Measurements from ENCODE around the gene PPTC7.
A peak's percentile ranks its signal among the peaks of the same experiment; 100 is the strongest.
"Not testable (repeated sequence)": the region's sequence is repeated elsewhere in the genome, so short reads cannot be mapped to it uniquely, and the experiment has no call there.

The PPTC7 gene

DNA sequence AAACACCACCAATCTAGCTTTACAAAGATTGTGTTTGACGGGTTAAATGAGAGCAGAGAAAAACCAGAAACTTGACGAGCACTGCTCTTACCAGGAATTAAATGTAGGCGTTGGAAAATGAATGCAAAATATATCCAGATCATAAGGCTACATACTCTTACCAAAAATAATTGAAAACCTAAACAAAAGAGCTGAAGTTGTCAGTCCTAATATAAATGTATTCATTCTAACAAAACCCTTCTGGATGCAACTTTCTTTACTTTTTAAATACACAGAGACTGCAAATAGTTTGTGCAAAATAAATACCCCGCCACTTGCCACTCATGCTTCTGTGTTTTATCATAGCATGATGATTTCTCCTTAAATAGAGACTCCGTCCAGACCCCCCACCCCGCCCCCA, 48.3 kb downstream of the PPTC7 start:
- TF ChIP-seq, protein P1, sequence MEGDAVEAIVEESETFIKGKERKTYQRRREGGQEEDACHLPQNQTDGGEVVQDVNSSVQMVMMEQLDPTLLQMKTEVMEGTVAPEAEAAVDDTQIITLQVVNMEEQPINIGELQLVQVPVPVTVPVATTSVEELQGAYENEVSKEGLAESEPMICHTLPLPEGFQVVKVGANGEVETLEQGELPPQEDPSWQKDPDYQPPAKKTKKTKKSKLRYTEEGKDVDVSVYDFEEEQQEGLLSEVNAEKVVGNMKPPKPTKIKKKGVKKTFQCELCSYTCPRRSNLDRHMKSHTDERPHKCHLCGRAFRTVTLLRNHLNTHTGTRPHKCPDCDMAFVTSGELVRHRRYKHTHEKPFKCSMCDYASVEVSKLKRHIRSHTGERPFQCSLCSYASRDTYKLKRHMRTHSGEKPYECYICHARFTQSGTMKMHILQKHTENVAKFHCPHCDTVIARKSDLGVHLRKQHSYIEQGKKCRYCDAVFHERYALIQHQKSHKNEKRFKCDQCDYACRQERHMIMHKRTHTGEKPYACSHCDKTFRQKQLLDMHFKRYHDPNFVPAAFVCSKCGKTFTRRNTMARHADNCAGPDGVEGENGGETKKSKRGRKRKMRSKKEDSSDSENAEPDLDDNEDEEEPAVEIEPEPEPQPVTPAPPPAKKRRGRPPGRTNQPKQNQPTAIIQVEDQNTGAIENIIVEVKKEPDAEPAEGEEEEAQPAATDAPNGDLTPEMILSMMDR (IDR thresholded peaks at IDR 0.05; ENCODE audit: extremely low read depth, insufficient read depth, missing control alignments) = no peak
- in situ Hi-C loops (cut with MboI; ENCODE audit: low pct_unique_long_range_greater_than_20kb, low sequenced_read_pairs, unreplicated experiment) = no loop called here
- no peak for DNase-seq (ENCODE audit: low spot score)

DNA sequence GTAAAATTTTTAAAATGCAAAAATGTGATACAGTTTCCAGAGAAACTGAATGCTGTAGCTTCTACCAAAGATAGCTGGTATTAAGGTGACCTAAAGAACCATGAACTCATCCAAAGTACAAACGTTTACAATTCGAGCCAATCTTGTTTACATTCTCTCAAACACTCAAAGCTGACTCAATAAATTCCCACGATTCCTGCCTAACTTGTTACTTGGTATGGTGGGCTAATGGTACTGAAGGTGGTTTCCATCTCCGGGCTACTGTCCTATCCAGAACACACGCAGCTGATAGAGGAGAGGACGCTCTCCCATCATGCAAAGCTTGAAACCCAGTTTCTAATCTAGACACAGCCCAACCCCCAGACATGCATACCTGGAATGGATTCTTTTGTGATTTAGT, 49.5 kb downstream of the PPTC7 start:
- in situ Hi-C loops (cut with MboI; ENCODE audit: low pct_unique_long_range_greater_than_20kb, low sequenced_read_pairs, unreplicated experiment) = no loop called here
- no peak for DNase-seq (ENCODE audit: low spot score)
- TF ChIP-seq, protein P1 (IDR thresholded peaks at IDR 0.05; ENCODE audit: extremely low read depth, insufficient read depth, missing control alignments) = no peak

DNA sequence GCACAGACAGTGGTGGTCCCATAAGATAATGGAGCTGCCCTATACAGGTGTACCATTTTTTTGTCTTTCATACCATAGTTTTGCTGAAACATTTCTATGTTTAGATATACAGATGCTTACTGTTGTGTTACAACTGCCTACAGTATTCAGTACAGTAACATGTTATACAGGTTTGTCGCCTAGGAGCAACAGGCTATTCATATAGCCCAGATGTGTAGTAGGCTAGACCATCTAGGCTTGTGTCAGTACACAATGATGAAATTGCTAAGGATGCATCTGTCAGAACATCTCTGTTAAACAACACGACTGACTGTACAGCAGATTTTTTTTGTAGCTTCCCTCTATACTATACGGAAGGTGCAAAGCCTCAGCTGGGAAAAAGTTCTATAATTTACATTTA, 50.5 kb downstream of the PPTC7 start:
- in situ Hi-C loops (cut with MboI; ENCODE audit: low pct_unique_long_range_greater_than_20kb, low sequenced_read_pairs, unreplicated experiment) = no loop called here
- DNase-seq (ENCODE audit: low spot score) = no peak
- TF ChIP-seq, protein P1 (IDR thresholded peaks at IDR 0.05; ENCODE audit: extremely low read depth, insufficient read depth, missing control alignments) = no peak

DNA sequence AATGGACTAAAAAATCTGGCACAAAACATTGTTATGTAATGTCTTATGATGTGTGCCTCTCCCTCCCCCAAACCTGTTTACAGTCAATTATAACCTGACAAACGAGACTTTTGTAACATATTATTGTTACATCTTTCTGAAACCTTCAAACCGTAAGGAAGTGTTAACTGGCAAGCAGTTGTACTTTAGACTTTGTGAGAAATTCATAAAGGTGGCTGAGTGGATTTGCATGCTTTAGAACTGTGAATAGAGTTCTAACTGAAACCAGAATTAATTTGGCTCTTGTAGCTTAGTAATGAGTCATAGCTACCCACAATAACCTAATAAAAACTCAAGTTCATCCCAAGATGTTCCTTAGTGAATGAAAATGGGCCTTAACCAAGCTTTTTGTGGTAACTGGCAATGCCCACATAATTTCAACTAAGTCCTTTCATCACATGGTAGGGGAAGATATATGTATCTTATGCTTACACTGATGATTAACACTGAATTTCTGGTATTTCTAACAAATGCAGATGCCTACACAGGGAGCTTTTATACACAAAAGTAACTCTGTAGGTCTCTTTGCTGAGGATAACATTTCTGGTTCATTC, 51.3 kb downstream of the PPTC7 start:
- TF ChIP-seq, protein P1 (IDR thresholded peaks at IDR 0.05; ENCODE audit: extremely low read depth, insufficient read depth, missing control alignments) = no peak
- in situ Hi-C loops (cut with MboI; ENCODE audit: low pct_unique_long_range_greater_than_20kb, low sequenced_read_pairs, unreplicated experiment) = no loop called here
- peak; percentile 66 for DNase-seq (ENCODE audit: low spot score)

DNA sequence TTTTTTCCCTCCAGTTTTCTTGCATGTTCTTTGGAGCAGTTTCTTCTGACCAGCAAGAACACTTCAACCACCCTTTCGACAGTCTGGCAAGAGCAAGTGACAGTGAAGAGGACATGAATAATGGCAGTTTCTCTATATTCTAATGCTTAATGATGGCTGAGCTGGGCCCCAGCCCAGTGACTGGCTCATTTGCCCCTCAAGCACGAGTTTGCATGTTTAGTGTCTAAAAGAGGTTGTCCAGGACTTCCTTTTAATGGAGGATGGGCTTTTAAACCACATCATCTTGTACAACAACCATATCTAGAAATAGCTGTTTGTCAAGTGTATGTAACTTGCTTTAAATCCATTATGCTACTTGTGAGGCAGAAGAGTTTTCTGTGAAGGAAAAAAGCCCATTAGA, 52.6 kb downstream of the PPTC7 start:
- TF ChIP-seq, protein P1 (IDR thresholded peaks at IDR 0.05; ENCODE audit: extremely low read depth, insufficient read depth, missing control alignments) = no peak
- peak; percentile 24 for DNase-seq (ENCODE audit: low spot score)
- in situ Hi-C loops (cut with MboI; ENCODE audit: low pct_unique_long_range_greater_than_20kb, low sequenced_read_pairs, unreplicated experiment) = no loop called here

DNA sequence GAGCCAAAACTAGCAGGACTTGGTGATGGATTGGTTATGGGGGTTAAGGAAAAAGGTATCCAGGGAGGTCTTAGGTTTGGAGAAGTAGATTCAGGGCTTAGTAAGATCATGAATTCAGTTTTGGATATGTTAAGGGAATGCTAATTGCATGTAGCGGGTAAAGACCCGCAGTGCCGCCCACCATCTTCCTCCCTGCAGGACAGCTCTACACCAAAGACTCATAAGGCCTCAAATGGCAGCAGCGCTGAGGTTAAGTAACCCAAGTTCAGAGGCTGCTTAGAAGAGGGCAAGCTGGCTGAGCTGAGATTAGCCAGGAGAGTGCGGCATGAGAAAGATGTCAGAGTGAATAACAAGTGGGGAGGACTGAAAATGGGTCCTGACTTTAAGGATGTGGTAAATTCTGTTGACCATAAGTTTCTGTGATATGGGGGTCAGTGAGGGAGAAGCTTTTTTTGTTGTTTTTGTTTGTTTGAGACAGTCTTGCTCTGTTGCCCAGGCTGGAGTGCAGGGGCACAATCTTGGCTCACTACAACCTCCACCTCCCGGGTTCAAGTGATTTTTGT, 54.8 kb downstream of the PPTC7 start:
- TF ChIP-seq, protein P1 (IDR thresholded peaks at IDR 0.05; ENCODE audit: extremely low read depth, insufficient read depth, missing control alignments) = no peak
- peak; percentile 23 for DNase-seq (ENCODE audit: low spot score)
- in situ Hi-C loops (cut with MboI; ENCODE audit: low pct_unique_long_range_greater_than_20kb, low sequenced_read_pairs, unreplicated experiment) = no loop called here

DNA sequence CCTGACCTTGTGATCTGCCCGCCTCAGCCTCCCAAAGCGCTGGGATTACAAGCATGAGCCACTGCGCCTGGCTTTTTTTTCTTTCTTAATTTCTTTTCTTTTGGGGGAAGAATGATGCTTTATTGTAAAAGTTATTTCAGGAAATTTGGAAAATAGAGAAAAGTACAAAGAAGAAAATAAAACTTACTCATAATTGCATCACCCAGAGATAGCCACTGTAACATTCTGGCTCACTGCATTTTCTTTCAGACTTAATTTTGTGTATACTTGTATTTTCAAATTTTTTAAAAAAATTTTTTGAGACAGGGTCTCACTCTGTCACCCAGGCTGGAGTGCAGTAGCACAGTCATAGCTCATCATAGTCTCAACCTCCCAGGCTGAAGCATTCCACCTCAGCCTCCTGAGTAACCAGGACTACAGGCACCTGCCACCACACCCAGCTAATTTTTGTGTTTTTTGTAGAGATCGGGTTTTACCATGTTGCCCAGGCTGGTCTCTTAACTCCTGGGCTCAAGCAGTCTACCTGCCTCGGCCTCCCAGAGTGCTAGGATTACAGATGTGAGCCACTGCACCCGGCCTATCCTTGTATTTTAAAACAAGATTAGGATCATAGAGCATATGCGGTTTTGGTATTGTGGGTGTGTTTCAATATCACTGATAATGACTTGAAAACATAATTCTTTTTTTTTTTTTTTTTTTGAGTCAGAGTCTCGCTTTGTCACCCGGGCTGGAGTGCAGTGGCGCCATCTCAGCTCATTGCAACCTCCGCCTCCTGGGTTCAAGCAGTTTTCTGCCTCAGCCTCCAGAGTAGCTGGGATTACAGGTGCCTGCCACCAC, 62.0 kb downstream of the PPTC7 start:
- in situ Hi-C loops (cut with MboI; ENCODE audit: low pct_unique_long_range_greater_than_20kb, low sequenced_read_pairs, unreplicated experiment); DNase-seq (ENCODE audit: low spot score): not testable (repeated sequence)

DNA sequence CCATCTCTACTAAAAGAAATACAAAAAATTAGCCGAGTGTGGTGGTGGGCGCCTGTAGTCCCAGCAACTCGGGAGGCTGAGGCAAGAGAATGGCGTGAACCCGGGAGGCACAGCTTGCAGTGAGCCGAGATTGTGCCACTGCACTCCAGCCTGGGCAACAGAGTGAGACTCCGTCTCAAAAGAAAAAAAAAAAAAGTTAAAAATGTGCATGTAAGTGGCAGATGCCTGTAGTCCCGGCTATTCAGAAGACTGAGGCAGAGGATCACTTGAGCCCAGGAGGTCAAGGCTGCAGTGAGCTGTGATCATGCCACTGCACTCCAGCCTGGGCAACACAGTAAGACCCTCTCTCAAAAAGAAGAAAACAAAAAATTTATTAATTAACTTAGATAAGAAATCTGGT, 65.1 kb downstream of the PPTC7 start:
- DNase-seq (ENCODE audit: low spot score); in situ Hi-C loops (cut with MboI; ENCODE audit: low pct_unique_long_range_greater_than_20kb, low sequenced_read_pairs, unreplicated experiment): not testable (repeated sequence)
